Skeletal muscle cell (primary cell): ENCODE results near the gene ADAMTSL5.
"Not testable (repeated sequence)": the region's sequence is repeated elsewhere in the genome, so short reads cannot be mapped to it uniquely, and the experiment has no call there.

ENCODE experiments used
- DNase-seq: peaks from one replicate; pipeline ENCODE4 v3.0.0-alpha.2; 2010; ENCODE audit warnings: low read depth
- H3K4me3 ChIP-seq: 2 replicates; pipeline ENCODE4 v1.5.1; 2011; ENCODE audit warnings: low read depth, mild to moderate bottlenecking, control low read depth, low read length, moderate library complexity

The ADAMTSL5 gene, protein sequence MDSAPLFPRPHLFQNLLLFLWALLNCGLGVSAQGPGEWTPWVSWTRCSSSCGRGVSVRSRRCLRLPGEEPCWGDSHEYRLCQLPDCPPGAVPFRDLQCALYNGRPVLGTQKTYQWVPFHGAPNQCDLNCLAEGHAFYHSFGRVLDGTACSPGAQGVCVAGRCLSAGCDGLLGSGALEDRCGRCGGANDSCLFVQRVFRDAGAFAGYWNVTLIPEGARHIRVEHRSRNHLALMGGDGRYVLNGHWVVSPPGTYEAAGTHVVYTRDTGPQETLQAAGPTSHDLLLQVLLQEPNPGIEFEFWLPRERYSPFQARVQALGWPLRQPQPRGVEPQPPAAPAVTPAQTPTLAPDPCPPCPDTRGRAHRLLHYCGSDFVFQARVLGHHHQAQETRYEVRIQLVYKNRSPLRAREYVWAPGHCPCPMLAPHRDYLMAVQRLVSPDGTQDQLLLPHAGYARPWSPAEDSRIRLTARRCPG

DNA sequence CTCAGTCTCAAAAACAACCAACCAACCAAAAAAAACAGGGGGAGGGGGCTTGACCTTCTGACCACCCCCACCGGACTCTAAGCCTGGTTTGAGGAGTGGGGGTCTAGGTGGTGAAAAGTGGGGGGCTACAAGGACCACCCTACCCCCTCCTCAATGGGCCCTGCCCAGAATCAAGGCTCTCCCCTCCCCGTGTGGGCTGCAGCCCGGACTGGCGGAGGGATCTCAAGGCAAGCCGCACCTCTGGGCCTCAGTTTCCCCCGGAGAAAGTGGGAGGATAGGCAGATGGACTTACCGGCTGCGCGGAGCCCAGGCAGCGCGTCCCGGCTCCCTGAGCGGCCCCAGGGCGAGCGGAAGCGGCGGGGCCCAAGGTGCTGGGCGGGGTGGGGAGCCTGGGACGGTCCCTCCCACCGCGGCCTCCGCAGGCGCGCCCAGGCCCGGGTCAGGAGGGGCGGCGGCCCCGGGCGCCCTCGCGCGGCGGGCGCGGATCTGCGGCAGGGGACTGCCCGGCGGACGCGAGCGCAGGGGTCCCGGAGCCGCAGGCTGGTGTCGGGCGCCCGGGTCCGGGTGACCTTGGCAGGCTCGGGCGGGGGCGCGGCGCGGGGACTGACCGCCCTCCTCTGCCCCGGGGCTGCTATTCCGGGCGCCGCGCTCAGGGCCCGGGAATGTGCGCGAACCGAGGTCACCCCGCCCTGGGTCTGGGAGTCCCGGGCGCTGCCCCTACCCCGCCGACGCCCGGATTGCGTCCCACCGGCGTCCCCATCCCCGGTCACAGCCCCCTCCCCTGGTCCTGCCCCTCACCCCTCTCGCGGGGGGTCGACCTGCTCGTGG lies at the start of gene ADAMTSL5:
Gene ADAMTSL5 (minus strand): TSS at position 349 of the 828 bp plus-strand sequence. CDS start 2,076 bp downstream, outside the sequence.
- peak within 1 kb of the TSS; percentile 58 for H3K4me3 ChIP-seq
- no peak for DNase-seq

DNA sequence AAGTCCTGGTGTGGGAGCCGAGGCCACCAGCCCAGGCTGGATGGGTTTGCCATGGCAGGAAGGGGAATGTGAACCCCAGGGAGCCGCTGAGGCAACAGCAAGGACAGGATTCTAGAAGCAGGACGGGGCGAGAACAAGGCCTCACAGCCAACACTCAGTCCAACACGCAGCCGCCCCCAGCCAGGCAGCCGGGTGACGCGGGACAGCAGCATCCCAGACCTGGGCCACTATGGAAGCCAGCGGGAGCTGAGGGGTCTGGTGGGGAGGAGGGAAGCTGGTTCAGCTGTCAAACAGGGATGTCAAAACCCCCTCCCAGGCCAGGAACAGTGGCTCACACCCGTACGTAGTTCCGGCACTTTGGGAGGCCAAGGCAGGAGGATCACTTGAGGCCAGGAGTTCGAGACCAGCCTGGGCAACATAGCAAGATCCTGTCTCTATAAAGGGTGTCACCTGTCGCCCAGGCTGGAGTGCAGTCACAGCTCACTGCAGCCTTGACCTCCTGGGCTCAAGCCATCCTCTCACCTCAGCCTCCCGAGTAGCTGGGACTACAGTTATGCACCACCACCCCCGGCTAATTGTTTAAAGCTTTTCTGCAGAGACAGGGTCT lies 48.5 kb upstream of the ADAMTSL5 start:
- no peak for DNase-seq

GRCh38 chr19:1560286-1560882 lies 47.6 kb upstream of the ADAMTSL5 start:
- DNase-seq: no peak
- no peak overlapping the region for H3K4me3 ChIP-seq

More for the DNA sequence above, 48.5 kb upstream of the ADAMTSL5 start:
- H3K4me3 ChIP-seq: no peak overlapping the region

DNA sequence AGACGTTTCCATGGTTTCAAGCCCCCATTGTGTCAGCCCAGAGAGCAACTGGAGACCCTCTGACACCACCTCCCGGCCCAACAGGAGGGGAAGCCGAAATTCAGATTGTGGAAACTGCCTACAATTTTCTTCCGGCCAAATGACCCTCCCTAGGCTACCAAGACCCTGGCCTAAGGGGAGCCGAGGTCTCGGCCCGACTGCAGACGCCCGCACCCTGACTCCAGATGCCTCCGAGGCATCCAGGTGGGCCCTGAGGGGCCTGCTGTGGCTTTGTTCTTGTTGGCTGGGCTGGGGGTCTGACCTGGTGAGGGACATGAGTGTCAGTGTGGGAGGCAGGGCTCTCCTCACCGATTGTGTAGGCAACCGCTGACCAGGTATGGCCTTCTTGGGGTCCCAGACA lies 45.7 kb upstream of the ADAMTSL5 start:
- no peak for DNase-seq
- H3K4me3 ChIP-seq: no peak overlapping the region

DNA sequence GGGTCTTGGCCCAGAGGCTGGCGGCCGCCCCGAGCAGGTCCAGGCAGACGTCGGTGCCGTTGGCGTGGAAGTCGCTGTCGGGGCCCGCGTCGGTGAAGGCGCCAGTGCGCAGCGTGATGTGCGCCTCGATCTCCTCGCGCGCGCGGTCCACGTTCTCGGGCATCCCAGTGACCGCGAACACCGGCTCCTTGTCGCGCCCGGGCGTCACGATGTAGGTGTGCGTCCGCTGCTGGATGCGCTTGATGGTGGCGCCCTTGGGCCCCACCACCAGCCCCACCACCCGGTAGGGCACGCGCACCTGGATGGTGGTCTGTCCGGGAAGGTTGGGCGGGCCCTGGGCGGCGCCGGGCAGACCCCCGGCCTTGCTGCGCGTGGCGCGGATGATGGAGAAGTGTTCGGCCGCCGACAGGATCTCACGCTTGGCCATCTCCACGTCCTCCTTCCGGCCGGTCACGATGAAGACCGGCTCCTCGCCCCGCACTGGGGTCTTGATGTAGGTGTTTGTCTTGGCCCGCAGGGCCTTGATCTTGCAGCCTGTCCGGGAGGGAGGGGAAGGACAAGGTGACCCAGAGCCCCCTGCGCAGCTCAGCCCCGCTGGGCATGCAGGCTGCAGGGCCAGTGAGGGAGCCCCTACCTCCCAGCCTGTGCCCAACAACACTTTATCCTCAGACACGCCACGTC lies 43.7 kb upstream of the ADAMTSL5 start:
- no peak for DNase-seq
- no peak overlapping the region for H3K4me3 ChIP-seq

GRCh38 chr19:1555487-1556389 lies 42.9 kb upstream of the ADAMTSL5 start:
- no peak for DNase-seq
- no peak overlapping the region for H3K4me3 ChIP-seq

DNA sequence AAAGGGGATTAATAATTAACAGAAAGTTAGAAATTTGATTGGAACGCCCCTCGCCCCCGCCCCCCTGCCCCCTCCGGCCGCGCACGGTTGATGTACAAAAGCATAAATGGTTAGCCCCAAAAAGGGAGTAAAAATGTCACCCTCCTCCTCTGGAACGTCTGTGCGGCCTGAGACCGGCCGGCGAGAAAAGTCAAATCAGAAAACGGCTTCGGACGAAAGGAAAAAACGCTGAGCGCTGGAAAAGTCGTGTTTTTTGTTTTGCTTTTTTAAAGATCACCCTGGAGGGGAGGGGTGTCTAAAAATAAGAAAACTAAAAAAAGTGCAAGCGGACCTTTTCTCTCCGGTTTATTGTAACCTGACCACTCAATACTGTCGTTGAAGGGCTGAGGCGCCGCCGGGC lies 42.1 kb upstream of the ADAMTSL5 start:
- H3K4me3 ChIP-seq: no peak overlapping the region
- no peak for DNase-seq

DNA sequence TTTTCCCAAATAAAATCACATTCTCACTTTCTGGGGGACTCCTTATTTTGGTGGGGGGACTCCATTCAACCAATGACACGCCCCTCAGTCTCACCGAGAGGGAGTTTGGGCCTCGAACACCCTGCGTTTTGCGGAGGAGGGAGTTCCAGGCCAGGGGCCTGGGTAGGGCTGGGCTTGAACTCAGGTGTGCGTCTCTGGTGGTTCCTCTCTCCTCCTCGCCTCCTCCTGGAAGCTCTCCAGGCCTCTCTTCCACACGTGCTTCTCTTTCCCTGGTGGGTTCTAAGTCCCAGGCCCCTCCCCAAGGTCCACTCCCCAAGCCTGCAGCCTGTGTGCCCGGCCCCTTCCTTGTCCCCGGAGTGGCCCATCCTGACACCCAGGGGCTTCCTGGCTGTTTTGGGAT lies 40.6 kb upstream of the ADAMTSL5 start:
- H3K4me3 ChIP-seq: no peak overlapping the region
- DNase-seq: no peak

- DNase-seq: no peak
- H3K4me3 ChIP-seq: no peak overlapping the region
Observed at GRCh38 chr19:1551068-1552040, 38.5 kb upstream of the ADAMTSL5 start.

DNA sequence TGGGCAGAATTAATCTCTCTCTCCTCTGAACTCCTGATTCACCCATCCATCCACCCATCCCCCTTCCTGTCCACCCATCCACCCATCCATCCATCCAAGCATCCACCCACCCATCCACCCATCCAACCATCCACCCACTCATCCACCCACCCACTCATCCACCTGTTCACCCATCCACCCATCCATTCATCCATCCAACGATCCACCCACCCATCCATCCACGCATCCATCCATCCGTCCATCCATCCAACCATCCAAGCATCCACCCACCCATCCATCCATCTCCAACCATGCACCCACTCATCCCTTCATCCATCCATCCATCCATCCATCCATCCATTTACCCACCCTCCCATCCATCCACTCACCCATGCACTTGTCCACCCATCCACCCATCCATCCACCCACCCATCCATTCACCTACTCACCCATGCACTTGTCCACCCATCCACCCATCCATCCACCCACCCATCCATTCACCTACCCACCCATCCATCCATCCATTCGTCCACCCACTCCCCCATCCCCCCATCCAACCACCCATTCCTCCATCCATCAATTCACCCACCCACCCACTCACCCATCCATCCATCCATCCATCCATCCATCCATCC lies 36.6 kb upstream of the ADAMTSL5 start:
- H3K4me3 ChIP-seq: no peak overlapping the region
- no peak for DNase-seq

- no peak overlapping the region for H3K4me3 ChIP-seq
- DNase-seq: peak; percentile 3
Observed at GRCh38 chr19:1540365-1540925, 27.6 kb upstream of the ADAMTSL5 start.

DNA sequence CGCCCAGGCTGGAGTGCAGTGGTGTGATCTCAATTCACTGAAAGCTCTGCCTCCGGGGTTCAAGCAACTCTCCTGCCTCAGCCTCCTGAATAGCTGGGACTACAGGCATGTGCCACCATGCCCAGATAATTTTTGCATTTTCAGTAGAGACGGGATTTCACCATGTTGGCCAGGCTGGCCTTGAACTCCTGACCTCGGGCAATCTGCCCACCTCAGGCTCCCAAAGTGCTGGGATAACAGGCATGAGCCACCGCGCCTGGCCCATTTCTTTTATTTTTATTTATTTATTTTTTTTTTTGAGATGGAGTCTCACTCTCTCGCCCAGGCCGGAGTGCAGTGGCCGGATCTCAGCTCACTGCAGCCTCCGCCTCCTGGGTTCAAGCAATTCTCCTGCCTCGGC lies 26.9 kb upstream of the ADAMTSL5 start:
- H3K4me3 ChIP-seq, DNase-seq: not testable (repeated sequence)

DNA sequence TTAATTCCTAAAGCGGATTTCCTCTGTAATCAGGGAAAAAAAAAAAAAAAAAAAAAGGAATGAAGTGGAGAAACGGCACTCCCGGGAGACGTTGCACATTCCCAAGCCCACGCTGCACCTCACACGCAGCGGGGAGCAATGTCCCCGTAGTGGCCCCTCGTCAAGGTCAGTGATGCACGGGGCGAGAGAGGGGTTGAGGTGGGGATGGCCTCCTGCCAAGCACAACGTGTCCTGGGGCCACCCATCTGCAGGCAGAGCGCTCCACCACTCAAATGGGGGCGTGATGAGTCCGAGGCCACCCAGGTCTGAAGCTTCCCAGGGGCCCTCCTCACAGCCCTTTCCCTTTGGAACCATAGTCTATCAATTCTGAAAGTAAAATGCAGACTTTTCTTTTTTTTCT lies 26.2 kb upstream of the ADAMTSL5 start:
- peak; percentile 33 for DNase-seq
- H3K4me3 ChIP-seq: no peak overlapping the region

- DNase-seq, H3K4me3 ChIP-seq: not testable (repeated sequence)
Observed at GRCh38 chr19:1535699-1536098, 22.9 kb upstream of the ADAMTSL5 start.

DNA sequence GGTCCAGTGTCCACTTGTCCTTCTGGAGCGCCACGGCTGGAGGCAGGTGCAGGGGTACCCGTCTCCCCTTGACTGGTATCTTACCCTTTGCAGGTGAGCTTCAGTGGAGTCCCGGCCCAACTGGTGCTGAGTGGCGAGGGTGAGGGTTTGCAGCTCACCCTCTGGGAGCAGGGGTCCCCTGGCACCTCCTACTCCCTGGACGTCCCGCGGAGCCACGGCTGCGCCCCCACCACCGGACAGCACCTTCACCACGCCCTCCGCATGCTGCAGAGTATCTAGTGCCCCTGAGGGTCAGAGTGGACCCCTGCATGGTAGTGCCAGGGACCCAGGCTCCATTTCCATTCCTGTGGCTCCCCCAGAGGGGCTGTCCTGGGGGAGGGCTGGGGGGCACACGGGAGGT lies 22.2 kb upstream of the ADAMTSL5 start:
- H3K4me3 ChIP-seq: no peak overlapping the region
- DNase-seq: no peak

DNA sequence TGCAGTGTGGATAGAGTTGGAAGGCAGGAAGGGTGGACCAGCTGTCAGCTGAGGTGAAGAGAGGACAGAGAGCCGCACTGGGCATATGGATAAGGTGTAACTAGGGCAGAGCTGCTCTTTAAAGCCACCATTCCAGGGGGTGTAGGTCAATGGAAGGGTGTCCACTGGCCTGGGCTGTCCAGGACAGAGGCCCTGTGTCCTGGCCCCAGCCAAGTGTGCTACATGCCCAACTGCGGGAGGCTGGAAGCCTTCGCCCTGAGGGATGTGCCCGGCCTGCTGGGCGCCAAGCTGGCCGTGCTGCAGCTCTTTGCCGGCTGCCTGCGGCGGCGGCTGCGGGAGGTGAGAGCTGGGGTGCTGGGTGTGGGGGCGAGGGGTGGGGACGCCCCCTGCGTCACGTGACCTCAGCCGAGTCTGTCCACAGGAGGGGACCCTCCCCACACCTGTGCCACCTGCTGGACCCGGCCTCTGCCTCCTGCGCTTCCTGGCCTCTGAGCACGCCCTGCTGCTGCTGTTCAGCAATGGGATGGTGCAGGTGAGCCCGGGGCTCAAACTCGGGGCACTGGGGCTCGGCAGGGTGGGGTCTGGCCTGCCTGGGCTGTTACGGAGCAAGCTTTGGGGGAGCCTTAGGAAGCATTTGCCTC lies 20.8 kb upstream of the ADAMTSL5 start:
- no peak overlapping the region for H3K4me3 ChIP-seq
- DNase-seq: no peak
